Subcutaneous adipose tissue (tissue), 4 donors: ENCODE measurements around the gene SAMD14. TPM values are rescaled to one million over a fixed set of nuclear protein-coding genes. Genes with fewer than 3 reads are reported as not detected.

Experiments
- CTCF ChIP-seq: fragments of 450-650 bp; IDR thresholded peaks from one replicate; pipeline ENCODE4 v1.5.1; 2016; ENCODE audit warnings: low read depth, mild to moderate bottlenecking, control low read depth, antibody characterized with exemption, moderate library complexity
- total RNA-seq, 4 donors: library from RNA; depleted of rRNA; stranded (reverse); fragments of >200 nt; gene quantifications; one replicate each; pipeline ENCODE4 v1.1.0, GENCODE V29; 2016

SAMD14 gene
- total RNA-seq, 4 donors from 2014 or later, result 0.33 to 0.38 (median 0.34) TPM; not detected in 1

GRCh38 chr17:50128441-50129352 is 1.3 kb downstream of the SAMD14 start:
- no peak for TF ChIP-seq CTCF

- no peak for TF ChIP-seq CTCF
These were observed 2.1 kb downstream of the SAMD14 start for GRCh38 chr17:50127697-50128361.

- no peak for TF ChIP-seq CTCF
These were observed 4.5 kb downstream of the SAMD14 start for GRCh38 chr17:50125420-50125997.

GRCh38 chr17:50123649-50124349 is 6.2 kb downstream of the SAMD14 start:
- TF ChIP-seq CTCF, result no peak

GRCh38 chr17:50122945-50123344 is 7.0 kb downstream of the SAMD14 start:
- no peak for TF ChIP-seq CTCF

GRCh38 chr17:50120475-50121253 is 9.3 kb downstream of the SAMD14 start:
- TF ChIP-seq CTCF, result no peak
